ENCODE results near the gene TWSG1.

DNA sequence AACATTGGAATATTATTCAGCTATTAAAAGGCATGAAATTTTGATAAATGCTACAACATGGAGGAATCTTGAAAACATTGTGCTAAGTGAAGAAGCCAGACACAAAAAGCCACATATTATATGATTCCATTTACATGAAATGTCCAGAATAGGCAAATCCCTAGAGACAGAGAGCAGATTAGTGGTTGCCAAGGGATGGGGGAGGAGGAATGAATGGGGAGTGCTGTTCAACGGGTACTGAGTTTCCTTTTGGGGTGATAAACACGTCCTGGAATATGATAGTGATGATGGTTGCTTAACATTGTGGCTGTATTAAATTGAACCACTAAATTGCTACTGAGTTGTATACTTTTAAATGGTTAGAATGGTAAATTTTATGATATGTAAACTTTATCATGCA, 8.9 kb upstream of the TWSG1 start:
- TF ChIP-seq, protein P1, sequence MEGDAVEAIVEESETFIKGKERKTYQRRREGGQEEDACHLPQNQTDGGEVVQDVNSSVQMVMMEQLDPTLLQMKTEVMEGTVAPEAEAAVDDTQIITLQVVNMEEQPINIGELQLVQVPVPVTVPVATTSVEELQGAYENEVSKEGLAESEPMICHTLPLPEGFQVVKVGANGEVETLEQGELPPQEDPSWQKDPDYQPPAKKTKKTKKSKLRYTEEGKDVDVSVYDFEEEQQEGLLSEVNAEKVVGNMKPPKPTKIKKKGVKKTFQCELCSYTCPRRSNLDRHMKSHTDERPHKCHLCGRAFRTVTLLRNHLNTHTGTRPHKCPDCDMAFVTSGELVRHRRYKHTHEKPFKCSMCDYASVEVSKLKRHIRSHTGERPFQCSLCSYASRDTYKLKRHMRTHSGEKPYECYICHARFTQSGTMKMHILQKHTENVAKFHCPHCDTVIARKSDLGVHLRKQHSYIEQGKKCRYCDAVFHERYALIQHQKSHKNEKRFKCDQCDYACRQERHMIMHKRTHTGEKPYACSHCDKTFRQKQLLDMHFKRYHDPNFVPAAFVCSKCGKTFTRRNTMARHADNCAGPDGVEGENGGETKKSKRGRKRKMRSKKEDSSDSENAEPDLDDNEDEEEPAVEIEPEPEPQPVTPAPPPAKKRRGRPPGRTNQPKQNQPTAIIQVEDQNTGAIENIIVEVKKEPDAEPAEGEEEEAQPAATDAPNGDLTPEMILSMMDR (CRISPR knock-in tag; IDR thresholded peaks at IDR 0.05): no peak
- no peak for TF ChIP-seq ADNP (CRISPR knock-in tag; IDR thresholded peaks at IDR 0.05)

Data from HepG2 (cell line).